Activated naive CD4-positive, alpha-beta T cell treated with anti-CD3 and anti-CD28 coated beads, Interleukin-2, amount 50 U/mL, for 72 hours (primary cell): Measurements from ENCODE around the gene CCDC33. TPM values are rescaled to one million over a fixed set of nuclear protein-coding genes. Genes with fewer than 3 reads are reported as not detected.

ENCODE experiments used
- ATAC-seq, 2 donors: fragments of 150-1000 bp; cut with Tn5 transposase; 2 replicates each; pipeline ENCODE4 v1.10.0; 2021; ENCODE audit warnings: mild to moderate bottlenecking in 2 of 2, moderate library complexity in 2 of 2
- DNase-seq, 2 donors: peaks; one replicate each; pipeline ENCODE4 v3.0.0; 2021 to 2022; ENCODE audit warnings: low spot score in 2 of 2
- H3K27ac Mint-ChIP-seq, 2 donors: one replicate each; pipeline ENCODE4 v1.8.0; 2022; ENCODE audit warnings: mild to moderate bottlenecking in 2 of 2, mixed read lengths in 2 of 2
- H3K36me3 Mint-ChIP-seq, 2 donors: one replicate each; pipeline ENCODE4 v1.8.0; 2022; ENCODE audit warnings: mixed read lengths in 2 of 2
- H3K9me3 Mint-ChIP-seq, 2 donors: one replicate each; pipeline ENCODE4 v1.8.0; 2022; ENCODE audit warnings: mixed read lengths in 2 of 2
- total RNA-seq, 2 donors: library from RNA; stranded (reverse); gene quantifications; one replicate each; pipeline ENCODE4 v1.2.3, GENCODE V29; 2022

The CCDC33 gene
- total RNA-seq, 2 donors from 2014 or later, result not detected

GRCh38 chr15:74306781-74307217, 70.7 kb downstream of the CCDC33 start:
- Mint-ChIP-seq H3K27ac (no peak overlapping the region), H3K36me3 (no peaks in the 10 kb centered on the region), H3K9me3 (no peaks in the 10 kb centered on the region)
- DNase-seq, result no peak
- no peak for ATAC-seq

DNA sequence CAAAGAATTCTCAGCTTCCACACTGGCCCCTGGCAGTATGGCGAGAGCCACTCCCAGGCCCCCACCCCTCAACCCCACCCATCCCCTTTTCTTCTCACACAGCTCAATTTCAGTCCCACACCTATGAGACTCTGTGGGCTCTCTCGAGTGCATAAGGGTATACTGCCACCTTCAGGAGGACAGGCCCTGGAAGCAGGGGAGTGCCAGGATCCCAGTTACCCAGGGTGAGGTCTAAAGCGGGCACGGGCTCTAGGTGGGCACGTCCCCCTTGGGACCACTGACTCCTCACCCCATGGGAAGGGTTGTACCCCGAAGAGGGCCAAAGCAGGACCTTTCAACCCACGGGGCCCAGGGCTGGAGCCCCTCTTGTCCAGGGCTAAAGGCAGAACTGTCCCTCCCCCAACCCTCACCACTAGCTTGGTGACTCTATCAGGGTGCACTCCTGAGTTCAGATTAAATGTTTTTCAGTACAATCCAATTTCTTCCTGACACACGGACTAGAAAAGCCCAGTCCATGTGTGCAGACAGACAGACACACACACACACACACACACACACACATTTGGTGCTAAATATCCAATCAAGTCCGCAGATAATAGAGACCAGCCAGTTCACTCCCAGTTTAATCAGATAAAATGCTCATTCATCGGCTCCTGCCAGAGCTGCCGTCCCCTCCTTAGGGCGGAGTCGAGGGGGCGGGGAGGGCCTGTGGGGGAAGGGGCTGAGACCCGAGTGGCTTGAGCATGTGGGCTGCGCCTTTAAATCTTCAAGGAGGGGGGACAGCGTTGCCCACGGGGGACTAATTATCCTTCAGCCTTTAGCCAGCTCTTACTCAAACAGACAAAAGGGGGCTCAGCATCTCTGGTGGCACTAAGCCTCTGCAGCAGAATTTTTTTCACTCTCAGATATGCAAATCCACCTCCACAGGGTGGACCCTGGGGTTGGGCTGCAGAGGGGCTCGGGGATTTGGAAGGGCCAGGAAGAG, 72.0 kb downstream of the CCDC33 start:
- no peak overlapping the region for H3K27ac Mint-ChIP-seq
- peak; percentile 63 to 85 for ATAC-seq
- peak in 1 of 2 donors; percentile 38 for DNase-seq
- H3K36me3 Mint-ChIP-seq, result no peaks in the 10 kb centered on the region
- H3K9me3 Mint-ChIP-seq, result no peaks in the 10 kb centered on the region

DNA sequence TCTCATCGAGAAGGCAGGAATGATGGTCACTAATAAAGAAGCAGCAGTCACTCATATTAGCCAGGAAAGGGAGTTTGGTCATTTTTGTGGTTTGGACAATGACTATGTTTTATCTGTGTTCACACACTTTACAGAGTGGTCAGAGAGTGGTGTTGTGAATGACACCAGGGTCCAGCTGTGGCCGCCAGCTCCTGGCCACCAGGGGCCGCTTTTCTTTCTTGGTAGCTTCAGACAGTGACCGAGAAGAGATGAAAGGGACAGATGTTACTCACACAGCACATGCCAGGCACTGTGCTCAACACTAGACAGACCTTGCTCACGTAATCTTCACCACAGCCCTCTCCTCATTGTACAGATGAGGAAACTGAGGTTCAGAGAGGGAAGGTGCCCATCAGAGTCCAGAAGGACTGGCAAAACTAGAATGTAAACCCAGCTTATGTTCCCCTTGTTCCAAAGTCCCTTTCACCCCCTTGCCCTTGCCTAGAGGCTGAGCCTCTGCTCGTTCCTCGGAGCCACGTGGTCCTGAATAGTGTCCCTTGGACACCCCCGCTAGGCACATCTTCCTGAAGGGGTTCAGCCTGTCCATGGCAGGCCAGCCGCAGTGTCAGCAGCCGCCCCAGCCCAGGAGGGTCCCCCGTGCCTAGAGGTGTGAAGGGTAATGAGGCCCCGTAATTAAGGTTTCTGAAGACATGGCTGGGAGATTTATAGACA, 75.8 kb downstream of the CCDC33 start:
- DNase-seq, result no peak
- Mint-ChIP-seq H3K27ac (peak overlapping the region in 1 of 2 donors; percentile 38), H3K9me3 (no peaks in the 10 kb centered on the region), H3K36me3 (no peaks in the 10 kb centered on the region)
- ATAC-seq, result no peak

GRCh38 chr15:74312445-74313007, 76.4 kb downstream of the CCDC33 start:
- ATAC-seq (no peak), DNase-seq (no peak)
- peak overlapping the region in 1 of 2 donors; percentile 39 for H3K27ac Mint-ChIP-seq
- H3K9me3 Mint-ChIP-seq, result no peaks in the 10 kb centered on the region
- H3K36me3 Mint-ChIP-seq, result no peaks in the 10 kb centered on the region

GRCh38 chr15:74313889-74314288, 77.8 kb downstream of the CCDC33 start:
- Mint-ChIP-seq H3K36me3 (no peaks in the 10 kb centered on the region), H3K9me3 (no peaks in the 10 kb centered on the region), H3K27ac (no peak overlapping the region)
- ATAC-seq (no peak), DNase-seq (no peak)

GRCh38 chr15:74314795-74315438, 78.8 kb downstream of the CCDC33 start:
- Mint-ChIP-seq H3K27ac (peak overlapping the region; percentile 22 to 55), H3K9me3 (no peaks in the 10 kb centered on the region), H3K36me3 (no peaks in the 10 kb centered on the region)
- DNase-seq (peak in 1 of 2 donors; percentile 36), ATAC-seq (peak; percentile 55 to 59)

- no peak for DNase-seq
- peak; percentile 27 to 43 for ATAC-seq
- peak overlapping the region; percentile 22 to 50 for H3K27ac Mint-ChIP-seq
- H3K36me3 Mint-ChIP-seq, result no peaks in the 10 kb centered on the region
- no peaks in the 10 kb centered on the region for H3K9me3 Mint-ChIP-seq
Measured at GRCh38 chr15:74315626-74316025, 79.5 kb downstream of the CCDC33 start.

DNA sequence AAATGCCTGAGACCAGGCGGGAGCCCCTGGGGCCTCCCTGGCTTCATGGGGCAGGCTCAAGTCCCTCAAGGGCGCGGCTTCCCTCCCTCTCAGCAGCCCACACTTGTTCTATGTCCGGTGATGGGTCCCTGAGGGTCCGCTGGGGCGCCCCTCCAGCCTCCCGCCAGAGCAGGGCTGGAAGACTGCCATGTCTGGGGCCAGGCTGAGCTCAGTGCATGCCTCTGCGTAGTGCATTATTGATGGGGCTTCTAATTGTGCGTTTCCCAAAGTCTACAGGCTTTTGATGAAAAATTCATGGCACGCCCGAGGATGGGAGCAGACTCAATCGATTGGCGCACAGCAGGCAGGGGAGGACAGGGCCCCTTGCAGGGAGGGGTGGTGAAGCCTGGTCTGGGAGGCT, 80.0 kb downstream of the CCDC33 start:
- DNase-seq (no peak), ATAC-seq (no peak)
- H3K36me3 Mint-ChIP-seq, result no peaks in the 10 kb centered on the region
- peak overlapping the region in 1 of 2 donors; percentile 50 for H3K27ac Mint-ChIP-seq
- no peaks in the 10 kb centered on the region for H3K9me3 Mint-ChIP-seq

GRCh38 chr15:74317820-74318375, 81.8 kb downstream of the CCDC33 start:
- DNase-seq, result no peak
- H3K27ac Mint-ChIP-seq, result peak overlapping the region in 1 of 2 donors; percentile 65
- no peaks in the 10 kb centered on the region for H3K36me3 Mint-ChIP-seq
- ATAC-seq, result no peak
- H3K9me3 Mint-ChIP-seq, result no peaks in the 10 kb centered on the region

- Mint-ChIP-seq H3K9me3 (no peaks in the 10 kb centered on the region), H3K27ac (peak overlapping the region in 1 of 2 donors; percentile 33), H3K36me3 (no peaks in the 10 kb centered on the region)
- ATAC-seq, result no peak
- DNase-seq, result no peak
Measured at GRCh38 chr15:74318376-74319137, 82.4 kb downstream of the CCDC33 start.

DNA sequence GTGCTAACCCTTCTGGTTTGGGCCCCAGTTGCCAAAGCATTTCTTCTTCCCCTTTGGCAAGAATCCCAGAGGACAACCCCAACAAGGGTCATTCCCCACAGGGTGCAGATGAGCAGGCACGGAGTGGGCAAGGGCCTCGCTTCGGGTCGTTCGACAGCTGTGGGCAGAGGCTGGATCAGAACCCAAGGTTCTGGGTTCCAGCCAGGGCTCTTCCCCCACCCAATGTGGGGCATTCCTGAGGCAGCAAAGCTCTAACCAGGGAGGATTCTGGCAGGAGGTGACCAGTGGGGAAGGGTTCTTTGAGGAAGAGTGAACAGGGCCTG, 83.0 kb downstream of the CCDC33 start:
- Mint-ChIP-seq H3K27ac (peak overlapping the region in 1 of 2 donors; percentile 33), H3K36me3 (no peaks in the 10 kb centered on the region), H3K9me3 (no peaks in the 10 kb centered on the region)
- ATAC-seq (no peak), DNase-seq (no peak)

- H3K36me3 Mint-ChIP-seq, result no peaks in the 10 kb centered on the region
- peak overlapping the region in 1 of 2 donors; percentile 33 for H3K27ac Mint-ChIP-seq
- DNase-seq, result no peak
- ATAC-seq, result no peak
- H3K9me3 Mint-ChIP-seq, result no peaks in the 10 kb centered on the region
Measured at GRCh38 chr15:74319596-74320351, 83.6 kb downstream of the CCDC33 start.

DNA sequence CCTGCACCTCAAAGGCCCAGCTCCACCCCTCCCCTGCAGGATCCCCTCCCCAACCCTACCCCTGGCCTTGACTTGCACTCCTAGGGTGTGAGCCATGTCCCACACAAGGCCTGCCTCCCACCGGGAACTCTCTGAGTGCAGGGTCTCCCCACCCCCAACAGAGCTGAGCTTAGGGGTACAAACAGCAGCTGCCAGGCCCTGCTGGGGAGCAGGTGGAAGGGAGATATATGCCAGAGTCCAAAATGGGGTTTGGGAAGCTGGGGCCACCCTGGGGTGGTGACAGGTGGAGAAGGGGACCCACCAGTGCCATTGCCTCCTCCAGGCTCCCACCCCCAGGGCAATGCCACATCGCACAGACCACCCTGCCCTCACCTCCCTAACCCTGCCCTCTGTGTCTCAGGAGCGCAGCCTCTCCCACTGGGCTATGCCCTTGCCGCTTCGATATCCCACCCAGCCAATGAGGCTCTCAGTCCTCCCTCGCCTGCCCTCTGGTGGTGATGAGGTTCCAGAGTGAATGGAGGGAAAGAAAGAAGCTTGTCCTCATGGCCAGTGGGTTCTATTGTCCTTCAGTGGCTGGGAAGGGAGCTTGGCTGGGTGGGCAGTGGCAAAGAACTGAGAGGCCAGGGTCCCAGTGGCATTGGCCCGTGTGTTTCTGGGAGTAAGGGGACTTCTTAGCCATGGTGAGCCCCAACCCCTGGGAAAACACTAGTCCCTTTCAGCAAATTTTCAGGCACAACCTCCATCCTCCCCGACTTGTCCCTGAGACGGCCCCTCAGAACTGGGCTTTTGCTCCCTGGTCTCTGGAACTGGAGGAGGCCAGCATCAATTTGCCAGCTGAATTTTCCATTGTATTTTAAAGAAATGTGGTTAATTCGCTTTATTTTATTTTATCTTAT, 84.5 kb downstream of the CCDC33 start:
- Mint-ChIP-seq H3K9me3 (no peaks in the 10 kb centered on the region), H3K36me3 (no peaks in the 10 kb centered on the region), H3K27ac (no peak overlapping the region)
- DNase-seq (peak in 1 of 2 donors; percentile 43), ATAC-seq (peak in 1 of 2 donors; percentile 47)

- peak; percentile 82 to 86 for ATAC-seq
- DNase-seq, result peak in 1 of 2 donors; percentile 68
- Mint-ChIP-seq H3K27ac (no peak overlapping the region), H3K9me3 (no peaks in the 10 kb centered on the region), H3K36me3 (no peaks in the 10 kb centered on the region)
Measured at GRCh38 chr15:74322558-74323180, 86.5 kb downstream of the CCDC33 start.
